Kidney epithelial cell (primary cell): Measurements from ENCODE around the gene RAB34. TPM values are rescaled to one million over a fixed set of nuclear protein-coding genes. Genes with fewer than 3 reads are reported as not detected.

Experiments used
- DNase-seq: peaks from one replicate; pipeline ENCODE4 v3.0.0-alpha.2; 2010; ENCODE audit warnings: low read depth
- H3K27me3 ChIP-seq: 2 replicates; pipeline ENCODE4 v1.6.0; 2011; ENCODE audit warnings: low read length; ENCODE audit not compliant: control insufficient read depth, insufficient read depth
- H3K36me3 ChIP-seq: 2 replicates; pipeline ENCODE4 v1.5.1; 2011; ENCODE audit warnings: low read length; ENCODE audit not compliant: control insufficient read depth, insufficient read depth
- H3K4me3 ChIP-seq: 2 replicates; pipeline ENCODE4 v1.5.1; 2011; ENCODE audit warnings: low read depth, mild to moderate bottlenecking, control low read depth, low read length
- CTCF ChIP-seq: IDR thresholded peaks from 2 replicates; pipeline ENCODE4 v1.5.1; 2011; ENCODE audit warnings: mild to moderate bottlenecking, moderate library complexity, low read length, control low read depth, inconsistent platforms; ENCODE audit not compliant: insufficient read depth, poor library complexity, severe bottlenecking
- total RNA-seq: library from RNA; depleted of rRNA; stranded (reverse); fragments of >200 nt; gene quantifications from 2 replicates; pipeline ENCODE4 v1.2.3, GENCODE V29; 2015

The RAB34 gene
- total RNA-seq, 1 donor from 2014 or later: 314 TPM

DNA sequence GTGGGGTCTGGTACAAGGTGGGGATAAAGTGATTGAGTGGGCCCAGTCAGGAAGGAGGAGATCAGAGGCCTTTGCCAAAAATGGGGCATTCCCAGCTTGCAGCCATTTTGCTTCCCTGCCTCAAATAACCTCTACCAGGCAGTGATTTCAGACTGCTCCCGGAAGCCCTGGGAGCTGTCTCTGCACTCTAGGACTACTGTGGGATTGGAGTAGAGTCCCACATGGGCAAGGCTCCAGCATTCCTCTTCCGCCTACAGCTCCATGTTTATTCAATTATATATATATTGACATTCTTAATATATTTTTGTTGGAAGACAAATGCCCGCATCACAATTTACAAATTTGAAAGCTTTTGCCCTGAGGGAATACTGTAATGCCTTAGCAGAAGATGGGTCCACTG, 42.2 kb downstream of the RAB34 start:
- H3K4me3 ChIP-seq: no peak overlapping the region
- peaks cover 5% of the 10 kb centered on the region for H3K36me3 ChIP-seq
- no peaks in the 10 kb centered on the region for H3K27me3 ChIP-seq
- no peak for TF ChIP-seq CTCF
- DNase-seq: no peak

GRCh38 chr17:28669918-28670317, 47.8 kb downstream of the RAB34 start:
- no peak for TF ChIP-seq CTCF
- Histone ChIP-seq H3K4me3 (no peak overlapping the region), H3K27me3 (no peaks in the 10 kb centered on the region), H3K36me3 (peaks cover 5% of the 10 kb centered on the region)
- DNase-seq: no peak

- TF ChIP-seq CTCF: no peak
- Histone ChIP-seq H3K4me3 (no peak overlapping the region), H3K27me3 (no peaks in the 10 kb centered on the region), H3K36me3 (no peaks in the 10 kb centered on the region)
- DNase-seq: no peak
These were observed 49.8 kb downstream of the RAB34 start for GRCh38 chr17:28667870-28668269.

- Histone ChIP-seq H3K4me3 (no peak overlapping the region), H3K27me3 (no peaks in the 10 kb centered on the region), H3K36me3 (no peaks in the 10 kb centered on the region)
- no peak for TF ChIP-seq CTCF
- no peak for DNase-seq
These were observed 51.7 kb downstream of the RAB34 start for GRCh38 chr17:28665994-28666393.

Other genes with a start within 250 kb of the RAB34 start
- not detected in 2 replicates for gene SLC13A2, start 244.2 kb downstream of the RAB34 start, total RNA-seq
- gene FOXN1, start 211.5 kb downstream of the RAB34 start, total RNA-seq: not detected in 2 replicates
- gene UNC119, start 165.2 kb downstream of the RAB34 start, total RNA-seq: 40.6 and 49.4 TPM in 2 replicates
- gene PIGS, start 146.3 kb downstream of the RAB34 start, total RNA-seq: 52.9 and 65.2 TPM in 2 replicates
- gene ALDOC, start 141.0 kb downstream of the RAB34 start, total RNA-seq: 20.8 and 30.3 TPM in 2 replicates
- gene SPAG5, start 118.8 kb downstream of the RAB34 start, total RNA-seq: 8.4 and 9.7 TPM in 2 replicates
- 2.3 and 12.2 TPM in 2 replicates for gene RSKR, start 103.7 kb downstream of the RAB34 start, total RNA-seq
- 116 and 124 TPM in 2 replicates for gene BLTP2, start 72.7 kb downstream of the RAB34 start, total RNA-seq
- gene SDF2, start 56.0 kb downstream of the RAB34 start, total RNA-seq: 41.2 and 65.1 TPM in 2 replicates
- 36.7 and 52.9 TPM in 2 replicates for gene SUPT6H, start 55.7 kb downstream of the RAB34 start, total RNA-seq
- 0.58 and 3.7 TPM in 2 replicates for gene PROCA1, start 6.0 kb downstream of the RAB34 start, total RNA-seq
- gene RPL23A, start 2.1 kb upstream of the RAB34 start, total RNA-seq: 604 and 716 TPM in 2 replicates
- 4.7 and 5.1 TPM in 2 replicates for gene TLCD1, start 8.4 kb upstream of the RAB34 start, total RNA-seq
- gene NEK8, start 10.9 kb upstream of the RAB34 start, total RNA-seq: 4.3 TPM in 2 replicates
- gene TRAF4, start 26.1 kb upstream of the RAB34 start, total RNA-seq: 163 and 174 TPM in 2 replicates
- gene FAM222B, start 124.9 kb upstream of the RAB34 start, total RNA-seq: 24.3 and 37.7 TPM in 2 replicates
- 54.9 and 74.1 TPM in 2 replicates for gene ERAL1, start 137.1 kb upstream of the RAB34 start, total RNA-seq
- 55.5 and 69.1 TPM in 2 replicates for gene FLOT2, start 179.9 kb upstream of the RAB34 start, total RNA-seq
- 12.2 and 12.7 TPM in 2 replicates for gene DHRS13, start 185.2 kb upstream of the RAB34 start, total RNA-seq
- gene PHF12, start 233.7 kb upstream of the RAB34 start, total RNA-seq: 19.6 and 30.8 TPM in 2 replicates